Liver (tissue), 9 donors: ENCODE data around the gene UCN2. TPM values are rescaled to one million over a fixed set of nuclear protein-coding genes. Genes with fewer than 3 reads are reported as not detected.

Source experiments
- DNase-seq: peaks from one replicate; pipeline ENCODE4 v3.0.0-alpha.2; 2017; ENCODE audit warnings: low spot score
- H3K27ac ChIP-seq, 2 donors: one replicate each; pipeline ENCODE4 v1.7.0; 2013; ENCODE audit warnings: inconsistent platforms in 2 of 2, low read length in 2 of 2, control low read depth in 1 of 2, low read depth in 1 of 2, mild to moderate bottlenecking in 1 of 2
- H3K27me3 ChIP-seq, 4 donors: one replicate each; pipeline versions ENCODE4 v1.6.1 to v1.7.0; 2013; ENCODE audit warnings: low read length in 3 of 4, inconsistent platforms in 1 of 4, mild to moderate bottlenecking in 1 of 4, moderate library complexity in 1 of 4; ENCODE audit not compliant: control insufficient read depth in 4 of 4, insufficient read depth in 4 of 4
- H3K36me3 ChIP-seq, 4 donors: one replicate each; pipeline versions ENCODE4 v1.6.1 to v1.7.0; 2013; ENCODE audit warnings: low read length in 3 of 4, mild to moderate bottlenecking in 3 of 4, low read depth in 1 of 4, moderate library complexity in 1 of 4; ENCODE audit not compliant: control insufficient read depth in 4 of 4, insufficient read depth in 3 of 4
- H3K4me1 ChIP-seq, 4 donors: one replicate each; pipeline versions ENCODE4 v1.6.1 to v1.7.0; 2013; ENCODE audit warnings: low read length in 3 of 4, mild to moderate bottlenecking in 3 of 4, moderate library complexity in 1 of 4; ENCODE audit not compliant: control insufficient read depth in 4 of 4, insufficient read depth in 4 of 4
- H3K4me3 ChIP-seq, 3 donors: one replicate each; pipeline versions ENCODE4 v1.6.1 to v1.7.0; 2013; ENCODE audit warnings: low read length in 3 of 3, control low read depth in 1 of 3, low read depth in 1 of 3, mild to moderate bottlenecking in 1 of 3
- H3K9ac ChIP-seq, 2 donors: one replicate each; pipeline ENCODE4 v1.7.0; 2013; ENCODE audit warnings: low read length in 2 of 2, mild to moderate bottlenecking in 2 of 2, moderate library complexity in 2 of 2, control low read depth in 1 of 2, low read depth in 1 of 2
- H3K9me3 ChIP-seq, 4 donors: one replicate each; pipeline versions ENCODE4 v1.6.1 to v1.7.0; 2013; ENCODE audit warnings: low read length in 3 of 4; ENCODE audit not compliant: control insufficient read depth in 4 of 4
- EGR1 ChIP-seq, 2 donors: IDR thresholded peaks; 2 replicates each; pipeline ENCODE4 v1.6.1; 2016 to 2018; ENCODE audit warnings: antibody characterized with exemption in 2 of 2, low read depth in 2 of 2
- FOXA1 ChIP-seq: IDR thresholded peaks from 2 replicates; pipeline ENCODE4 v1.6.1; 2016; ENCODE audit warnings: antibody characterized with exemption
- FOXA2 ChIP-seq: IDR thresholded peaks from 2 replicates; pipeline ENCODE4 v1.6.1; 2016; ENCODE audit warnings: antibody characterized with exemption
- GABPA ChIP-seq, 2 donors: IDR thresholded peaks in 1 of 2; conservative IDR thresholded peaks in 1 of 2; 2 replicates each; pipeline ENCODE4 v1.6.1; 2016; ENCODE audit warnings: antibody characterized with exemption in 2 of 2, mild to moderate bottlenecking in 1 of 2, moderate library complexity in 1 of 2
- HNF4A ChIP-seq, 2 donors: conservative IDR thresholded peaks; 2 replicates each; pipeline ENCODE4 v1.6.1; 2016; ENCODE audit warnings: antibody characterized with exemption in 2 of 2, mild to moderate bottlenecking in 2 of 2
- HNF4G ChIP-seq: IDR thresholded peaks from 2 replicates; pipeline ENCODE4 v1.6.1; 2016; ENCODE audit warnings: antibody characterized with exemption
- RAD21 ChIP-seq, 2 donors: IDR thresholded peaks; 2 replicates each; pipeline ENCODE4 v1.6.1; 2016; ENCODE audit warnings: antibody characterized with exemption in 2 of 2, mild to moderate bottlenecking in 2 of 2
- RXRA ChIP-seq, 2 donors: IDR thresholded peaks; 2 replicates each; pipeline ENCODE4 v1.6.1; 2017 to 2018; ENCODE audit warnings: antibody characterized with exemption in 2 of 2, mild to moderate bottlenecking in 1 of 2
- SP1 ChIP-seq: IDR thresholded peaks from 2 replicates; pipeline ENCODE4 v1.6.1; 2018; ENCODE audit warnings: antibody characterized with exemption, mild to moderate bottlenecking
- YY1 ChIP-seq: IDR thresholded peaks from 2 replicates; pipeline ENCODE4 v1.6.1; 2016; ENCODE audit warnings: antibody characterized with exemption, mild to moderate bottlenecking
- WGBS: extraction: QIAGEN DNeasy Blood & Tissue Kit; methylation state at CpG from one replicate; pipeline ENCODE4 v1.1.7; 2013; 5-methylcytosine and 5-hydroxymethylcytosine counted together
- polyA plus RNA-seq, 2 donors: library from polyadenylated mRNA; stranded (reverse) in 1 of 2; unstranded in 1 of 2; fragments of 200-250 nt in 1 of 2; fragments of >200 nt in 1 of 2; fragmentation: Nextera tagmentation in 1 of 2; extraction: Ambion mirVana in 1 of 2; gene quantifications; one replicate each; pipeline versions ENCODE4 v1.2.1 to v1.2.3, GENCODE V29; 2013 to 2015
- total RNA-seq, 2 donors: library from RNA; depleted of rRNA; stranded (reverse); fragments of >200 nt; gene quantifications; one replicate each; pipeline ENCODE4 v1.2.3, GENCODE V29; 2014
- TF ChIP-seq, protein P1 (sequence below): IDR thresholded peaks from 2 replicates; pipeline ENCODE4 v1.6.1; 2016; ENCODE audit warnings: antibody characterized with exemption
- TF ChIP-seq, protein P2 (sequence below): IDR thresholded peaks from 2 replicates; pipeline ENCODE4 v1.6.1; 2016; ENCODE audit warnings: antibody characterized with exemption
- TF ChIP-seq, protein P3 (sequence below): fragments of 150-350 bp; IDR thresholded peaks from 2 replicates; pipeline ENCODE4 v1.5.1; 2017; ENCODE audit warnings: improper control_type of control experiment, low read depth, low read length; ENCODE audit not compliant: missing input control
- TF ChIP-seq, protein P4 (sequence below): IDR thresholded peaks from 2 replicates; pipeline ENCODE4 v1.6.1; 2016; ENCODE audit warnings: antibody characterized with exemption, mild to moderate bottlenecking
- donor health status: healthy.
- donor health status: healthy.
- donor health status: healthy.
- donor health status: healthy.
- donor health status: healthy.

UCN2 gene
- total and polyA plus RNA-seq, 4 donors = 0.08 TPM; not detected in 3

DNA sequence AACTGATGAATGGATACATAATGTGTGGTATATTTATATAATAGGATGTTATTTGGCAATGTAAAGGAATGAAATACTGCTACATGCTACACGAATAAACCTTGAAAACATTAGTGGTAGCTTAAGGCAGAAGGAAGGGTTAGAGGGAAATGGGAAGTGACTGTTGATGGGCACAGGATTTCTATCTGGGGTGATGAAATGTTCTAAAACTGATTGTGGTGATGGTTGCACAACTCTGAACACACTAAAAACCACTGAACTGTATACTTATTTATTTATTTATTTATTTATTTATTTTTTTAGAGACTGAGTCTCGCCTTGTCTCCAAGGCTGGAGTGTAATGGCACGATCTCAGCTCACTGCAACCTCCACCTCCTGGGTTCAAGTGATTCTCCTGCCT lies 34.8 kb downstream of the UCN2 start:
- WGBS = 83% methylated on average over 3 of the region's 3 CpGs
- H3K27ac ChIP-seq = no peak overlapping the region
- H3K9ac ChIP-seq = no peak overlapping the region

DNA sequence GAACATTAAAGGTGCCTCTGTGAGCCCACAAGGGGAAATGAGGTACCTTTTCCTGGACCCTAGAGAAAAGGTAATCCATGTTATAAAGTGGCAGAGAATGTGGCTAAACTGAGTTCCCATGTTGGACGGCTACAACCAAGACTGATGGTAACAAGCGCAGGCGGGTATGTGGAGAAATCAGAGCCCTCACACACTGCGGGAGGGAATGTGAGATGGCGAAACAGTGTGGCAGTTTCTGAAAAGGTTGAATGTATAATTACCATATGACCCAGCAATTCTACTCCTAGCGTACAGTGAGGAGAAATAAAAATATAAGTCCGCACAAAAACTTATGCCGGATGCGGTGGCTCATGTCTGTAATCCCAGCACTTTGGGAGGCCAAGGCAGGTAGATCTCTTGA lies 35.5 kb downstream of the UCN2 start:
- H3K9ac ChIP-seq = no peak overlapping the region
- H3K4me1 ChIP-seq = no peaks in the 10 kb centered on the region
- no peaks in the 10 kb centered on the region for H3K27me3 ChIP-seq
- no peak overlapping the region for H3K4me3 ChIP-seq
- 96% methylated on average over 9 of the region's 9 CpGs for WGBS
- TF ChIP-seq, protein P1, sequence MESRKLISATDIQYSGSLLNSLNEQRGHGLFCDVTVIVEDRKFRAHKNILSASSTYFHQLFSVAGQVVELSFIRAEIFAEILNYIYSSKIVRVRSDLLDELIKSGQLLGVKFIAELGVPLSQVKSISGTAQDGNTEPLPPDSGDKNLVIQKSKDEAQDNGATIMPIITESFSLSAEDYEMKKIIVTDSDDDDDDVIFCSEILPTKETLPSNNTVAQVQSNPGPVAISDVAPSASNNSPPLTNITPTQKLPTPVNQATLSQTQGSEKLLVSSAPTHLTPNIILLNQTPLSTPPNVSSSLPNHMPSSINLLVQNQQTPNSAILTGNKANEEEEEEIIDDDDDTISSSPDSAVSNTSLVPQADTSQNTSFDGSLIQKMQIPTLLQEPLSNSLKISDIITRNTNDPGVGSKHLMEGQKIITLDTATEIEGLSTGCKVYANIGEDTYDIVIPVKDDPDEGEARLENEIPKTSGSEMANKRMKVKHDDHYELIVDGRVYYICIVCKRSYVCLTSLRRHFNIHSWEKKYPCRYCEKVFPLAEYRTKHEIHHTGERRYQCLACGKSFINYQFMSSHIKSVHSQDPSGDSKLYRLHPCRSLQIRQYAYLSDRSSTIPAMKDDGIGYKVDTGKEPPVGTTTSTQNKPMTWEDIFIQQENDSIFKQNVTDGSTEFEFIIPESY = no peak
- TF ChIP-seq HNF4A (conservative IDR thresholded peaks at IDR 0.05) (no peak), HNF4G (no peak), GABPA (IDR thresholded peaks at IDR 0.05 in 1 of 2, conservative IDR thresholded peaks at IDR 0.05 in 1 of 2) (no peak)
- TF ChIP-seq, protein P2, sequence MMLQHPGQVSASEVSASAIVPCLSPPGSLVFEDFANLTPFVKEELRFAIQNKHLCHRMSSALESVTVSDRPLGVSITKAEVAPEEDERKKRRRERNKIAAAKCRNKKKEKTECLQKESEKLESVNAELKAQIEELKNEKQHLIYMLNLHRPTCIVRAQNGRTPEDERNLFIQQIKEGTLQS = no peak
- no peak for DNase-seq
- H3K9me3 ChIP-seq = no peaks in the 10 kb centered on the region
- no peak overlapping the region for H3K27ac ChIP-seq
- H3K36me3 ChIP-seq = no peaks in the 10 kb centered on the region

More for the DNA sequence above, 34.8 kb downstream of the UCN2 start:
- no peaks in the 10 kb centered on the region for H3K36me3 ChIP-seq
- TF ChIP-seq, protein P3, sequence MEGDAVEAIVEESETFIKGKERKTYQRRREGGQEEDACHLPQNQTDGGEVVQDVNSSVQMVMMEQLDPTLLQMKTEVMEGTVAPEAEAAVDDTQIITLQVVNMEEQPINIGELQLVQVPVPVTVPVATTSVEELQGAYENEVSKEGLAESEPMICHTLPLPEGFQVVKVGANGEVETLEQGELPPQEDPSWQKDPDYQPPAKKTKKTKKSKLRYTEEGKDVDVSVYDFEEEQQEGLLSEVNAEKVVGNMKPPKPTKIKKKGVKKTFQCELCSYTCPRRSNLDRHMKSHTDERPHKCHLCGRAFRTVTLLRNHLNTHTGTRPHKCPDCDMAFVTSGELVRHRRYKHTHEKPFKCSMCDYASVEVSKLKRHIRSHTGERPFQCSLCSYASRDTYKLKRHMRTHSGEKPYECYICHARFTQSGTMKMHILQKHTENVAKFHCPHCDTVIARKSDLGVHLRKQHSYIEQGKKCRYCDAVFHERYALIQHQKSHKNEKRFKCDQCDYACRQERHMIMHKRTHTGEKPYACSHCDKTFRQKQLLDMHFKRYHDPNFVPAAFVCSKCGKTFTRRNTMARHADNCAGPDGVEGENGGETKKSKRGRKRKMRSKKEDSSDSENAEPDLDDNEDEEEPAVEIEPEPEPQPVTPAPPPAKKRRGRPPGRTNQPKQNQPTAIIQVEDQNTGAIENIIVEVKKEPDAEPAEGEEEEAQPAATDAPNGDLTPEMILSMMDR = no peak
- TF ChIP-seq, protein P1 = no peak
- TF ChIP-seq FOXA1 = no peak
- TF ChIP-seq GABPA (IDR thresholded peaks at IDR 0.05 in 1 of 2, conservative IDR thresholded peaks at IDR 0.05 in 1 of 2) = no peak
- no peak for TF ChIP-seq RAD21 (IDR thresholded peaks at IDR 0.05)
- no peak for TF ChIP-seq YY1
- TF ChIP-seq HNF4A (conservative IDR thresholded peaks at IDR 0.05) = no peak
- TF ChIP-seq RXRA (IDR thresholded peaks at IDR 0.05) = no peak
- no peak for TF ChIP-seq FOXA2
- no peak for TF ChIP-seq EGR1 (IDR thresholded peaks at IDR 0.05; ENCODE audit: low read depth in 2 of 2)
- TF ChIP-seq SP1 = no peak
- TF ChIP-seq, protein P4, sequence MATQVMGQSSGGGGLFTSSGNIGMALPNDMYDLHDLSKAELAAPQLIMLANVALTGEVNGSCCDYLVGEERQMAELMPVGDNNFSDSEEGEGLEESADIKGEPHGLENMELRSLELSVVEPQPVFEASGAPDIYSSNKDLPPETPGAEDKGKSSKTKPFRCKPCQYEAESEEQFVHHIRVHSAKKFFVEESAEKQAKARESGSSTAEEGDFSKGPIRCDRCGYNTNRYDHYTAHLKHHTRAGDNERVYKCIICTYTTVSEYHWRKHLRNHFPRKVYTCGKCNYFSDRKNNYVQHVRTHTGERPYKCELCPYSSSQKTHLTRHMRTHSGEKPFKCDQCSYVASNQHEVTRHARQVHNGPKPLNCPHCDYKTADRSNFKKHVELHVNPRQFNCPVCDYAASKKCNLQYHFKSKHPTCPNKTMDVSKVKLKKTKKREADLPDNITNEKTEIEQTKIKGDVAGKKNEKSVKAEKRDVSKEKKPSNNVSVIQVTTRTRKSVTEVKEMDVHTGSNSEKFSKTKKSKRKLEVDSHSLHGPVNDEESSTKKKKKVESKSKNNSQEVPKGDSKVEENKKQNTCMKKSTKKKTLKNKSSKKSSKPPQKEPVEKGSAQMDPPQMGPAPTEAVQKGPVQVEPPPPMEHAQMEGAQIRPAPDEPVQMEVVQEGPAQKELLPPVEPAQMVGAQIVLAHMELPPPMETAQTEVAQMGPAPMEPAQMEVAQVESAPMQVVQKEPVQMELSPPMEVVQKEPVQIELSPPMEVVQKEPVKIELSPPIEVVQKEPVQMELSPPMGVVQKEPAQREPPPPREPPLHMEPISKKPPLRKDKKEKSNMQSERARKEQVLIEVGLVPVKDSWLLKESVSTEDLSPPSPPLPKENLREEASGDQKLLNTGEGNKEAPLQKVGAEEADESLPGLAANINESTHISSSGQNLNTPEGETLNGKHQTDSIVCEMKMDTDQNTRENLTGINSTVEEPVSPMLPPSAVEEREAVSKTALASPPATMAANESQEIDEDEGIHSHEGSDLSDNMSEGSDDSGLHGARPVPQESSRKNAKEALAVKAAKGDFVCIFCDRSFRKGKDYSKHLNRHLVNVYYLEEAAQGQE = no peak
- H3K9me3 ChIP-seq = no peaks in the 10 kb centered on the region
- no peaks in the 10 kb centered on the region for H3K27me3 ChIP-seq
- no peaks in the 10 kb centered on the region for H3K4me1 ChIP-seq
- DNase-seq = no peak
- no peak overlapping the region for H3K4me3 ChIP-seq
